ENCODE data around the gene THSD4.

GRCh38 chr15:71097890-71098289, 17.4 kb upstream of the THSD4 start:
- no peak for TF ChIP-seq YY1 (IDR thresholded peaks at IDR 0.05; ENCODE audit: insufficient read depth, insufficient read length)
- TF ChIP-seq ZNF274 (IDR thresholded peaks at IDR 0.05; ENCODE audit: low read depth, low read length): no peak
- TF ChIP-seq SUZ12 (IDR thresholded peaks at IDR 0.05; ENCODE audit: extremely low read depth, insufficient read depth, insufficient read length): no peak

All from NT2/D1 (cell line).